HG03342 (cell line): Measurements from ENCODE around the gene OR8B8.
"Not testable (repeated sequence)": the region's sequence is repeated elsewhere in the genome, so short reads cannot be mapped to it uniquely, and the experiment has no call there.

ENCODE experiments used
- ATAC-seq: cut with Tn5 transposase; IDR thresholded peaks from one replicate; pipeline ENCODE4 v1.9.1; 2021; ENCODE audit warnings: mild to moderate bottlenecking, moderate library complexity; ENCODE audit not compliant: unreplicated experiment

Gene OR8B8, protein sequence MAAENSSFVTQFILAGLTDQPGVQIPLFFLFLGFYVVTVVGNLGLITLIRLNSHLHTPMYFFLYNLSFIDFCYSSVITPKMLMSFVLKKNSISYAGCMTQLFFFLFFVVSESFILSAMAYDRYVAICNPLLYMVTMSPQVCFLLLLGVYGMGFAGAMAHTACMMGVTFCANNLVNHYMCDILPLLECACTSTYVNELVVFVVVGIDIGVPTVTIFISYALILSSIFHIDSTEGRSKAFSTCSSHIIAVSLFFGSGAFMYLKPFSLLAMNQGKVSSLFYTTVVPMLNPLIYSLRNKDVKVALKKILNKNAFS

DNA sequence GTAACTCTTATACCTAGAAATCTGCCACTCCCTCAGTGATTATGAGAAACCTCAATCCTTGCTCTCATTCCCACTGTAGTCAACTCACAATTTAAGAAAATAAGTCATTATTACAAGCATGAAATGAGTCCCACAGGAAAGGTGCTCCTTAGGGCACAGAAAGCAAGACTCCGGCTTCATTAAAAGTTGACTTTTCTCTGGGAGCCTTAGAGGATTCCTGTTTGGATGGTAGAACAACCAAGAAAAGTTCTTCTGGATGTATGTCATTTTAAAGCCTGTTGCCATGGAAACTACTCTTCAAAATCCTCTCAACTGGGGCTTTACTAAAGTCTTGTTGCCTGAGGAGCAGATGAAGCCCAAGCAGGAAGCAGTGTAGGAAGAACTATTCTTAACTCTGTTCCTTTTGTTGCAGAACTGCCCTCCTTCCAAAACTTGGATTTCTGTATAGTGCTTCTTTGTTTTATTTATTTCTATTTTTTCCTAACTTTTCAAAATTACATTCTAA lies at the start of gene OR8B8:
TSS of gene OR8B8 (minus strand) at position 51 of the 505 bp plus-strand sequence. CDS start 4,611 bp downstream, outside the sequence.
- no peak for ATAC-seq

GRCh38 chr11:124493016-124493655 lies 47.6 kb upstream of the OR8B8 start:
- ATAC-seq = no peak

DNA sequence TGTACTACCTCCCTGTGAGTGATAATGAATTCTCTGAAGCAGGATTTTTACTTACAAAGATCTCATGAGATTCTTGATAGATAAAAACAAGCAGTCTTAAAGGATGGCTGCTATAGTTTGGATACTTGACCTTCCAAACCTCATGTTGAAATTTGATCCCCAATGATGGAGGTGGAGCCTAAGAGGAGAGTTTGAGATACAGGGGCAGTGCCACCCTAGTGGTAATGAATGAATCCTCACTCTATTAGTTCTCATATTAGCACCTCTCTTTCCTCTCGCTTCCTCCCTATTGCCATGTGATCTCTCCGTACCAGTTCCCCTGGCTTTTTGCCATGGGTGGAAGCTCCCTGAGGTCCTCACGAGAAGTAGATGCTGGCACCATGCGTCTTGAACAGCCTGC lies 37.9 kb upstream of the OR8B8 start:
- no peak for ATAC-seq

- no peak for ATAC-seq
Measured at GRCh38 chr11:124482362-124483147, 37.1 kb upstream of the OR8B8 start.

- peak; percentile 67 for ATAC-seq
Measured at GRCh38 chr11:124481365-124482323, 36.1 kb upstream of the OR8B8 start.

GRCh38 chr11:124479561-124479960 lies 34.1 kb upstream of the OR8B8 start:
- no peak for ATAC-seq

DNA sequence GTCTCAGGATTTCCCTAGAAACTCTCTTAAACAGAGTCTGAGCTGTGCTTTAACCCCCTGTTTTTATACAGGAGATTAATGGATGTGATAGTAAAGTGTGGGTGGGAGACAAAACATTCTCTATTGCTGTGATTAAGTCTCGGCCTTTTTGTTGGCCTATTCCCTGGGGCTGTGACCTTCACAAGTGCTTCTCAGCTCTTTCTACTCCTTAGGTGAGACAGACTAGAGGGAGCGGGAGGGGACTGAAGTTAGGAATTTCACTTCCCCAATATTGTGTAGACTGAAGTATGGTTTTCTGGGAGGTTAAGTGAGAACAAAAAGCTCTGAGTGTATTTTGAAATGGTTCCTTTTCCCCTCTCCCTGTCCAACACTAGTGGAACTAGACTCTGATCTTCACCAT lies 29.8 kb upstream of the OR8B8 start:
- ATAC-seq = no peak

DNA sequence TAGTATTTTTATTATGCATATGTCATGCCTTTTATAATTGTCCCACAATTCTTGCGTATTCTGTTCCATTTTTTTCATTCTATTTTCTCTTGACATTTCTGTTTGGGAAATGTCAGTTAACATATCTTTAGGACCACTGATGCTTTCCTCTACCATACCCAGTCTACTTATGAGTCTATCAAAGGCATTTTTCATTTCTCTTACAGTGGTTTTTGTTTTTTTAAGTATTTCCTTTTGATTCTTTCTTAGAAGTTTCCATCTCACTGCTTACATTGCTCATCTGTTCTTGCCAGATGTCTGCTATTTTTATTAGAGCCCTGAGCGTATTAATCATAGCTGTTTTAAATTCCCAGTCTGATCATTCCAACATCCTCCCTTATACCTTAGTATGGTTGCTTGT lies 29.3 kb upstream of the OR8B8 start:
- ATAC-seq = no peak

DNA sequence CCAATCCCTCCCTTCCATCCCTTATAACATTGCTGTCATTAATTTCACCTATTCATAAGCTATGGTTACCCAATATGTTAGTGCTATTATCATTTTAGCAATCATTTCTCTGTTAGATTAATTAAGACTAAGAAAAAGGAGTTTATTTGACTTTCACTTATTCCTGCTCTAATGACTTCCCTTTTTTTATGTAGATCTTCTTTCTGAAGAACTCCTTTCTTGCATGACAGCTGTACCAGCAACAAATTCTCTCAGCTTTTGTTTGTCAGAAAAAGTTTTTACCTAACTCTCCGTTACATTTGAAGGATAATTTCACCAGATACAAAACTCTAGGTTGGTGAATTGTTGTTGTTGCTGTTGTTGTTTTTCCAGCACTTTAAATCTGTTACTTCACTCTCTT lies 28.6 kb upstream of the OR8B8 start:
- no peak for ATAC-seq

DNA sequence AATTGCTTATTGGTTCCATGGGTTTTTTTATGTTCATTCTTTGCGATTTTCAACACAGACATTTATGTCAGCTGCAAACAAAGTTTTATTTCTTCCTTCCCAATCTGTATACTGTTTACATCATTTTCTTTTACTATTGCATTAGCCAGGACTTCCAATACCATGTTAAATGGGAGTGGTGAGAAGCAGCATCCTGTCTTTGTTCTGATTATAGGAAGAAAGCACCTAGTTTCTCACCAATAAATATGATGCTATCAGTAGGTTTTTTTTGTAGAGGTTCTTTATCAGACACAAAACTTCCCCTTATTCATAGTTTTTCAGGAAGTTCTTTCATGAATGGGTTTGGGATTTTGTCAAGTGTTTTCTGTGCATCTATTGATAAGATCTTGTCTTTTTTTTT lies 28.0 kb upstream of the OR8B8 start:
- no peak for ATAC-seq

GRCh38 chr11:124470561-124471227 lies 25.2 kb upstream of the OR8B8 start:
- ATAC-seq = no peak

GRCh38 chr11:124467381-124467927 lies 22.0 kb upstream of the OR8B8 start:
- no peak for ATAC-seq

- ATAC-seq = no peak
Measured at GRCh38 chr11:124465368-124465767, 19.9 kb upstream of the OR8B8 start.

DNA sequence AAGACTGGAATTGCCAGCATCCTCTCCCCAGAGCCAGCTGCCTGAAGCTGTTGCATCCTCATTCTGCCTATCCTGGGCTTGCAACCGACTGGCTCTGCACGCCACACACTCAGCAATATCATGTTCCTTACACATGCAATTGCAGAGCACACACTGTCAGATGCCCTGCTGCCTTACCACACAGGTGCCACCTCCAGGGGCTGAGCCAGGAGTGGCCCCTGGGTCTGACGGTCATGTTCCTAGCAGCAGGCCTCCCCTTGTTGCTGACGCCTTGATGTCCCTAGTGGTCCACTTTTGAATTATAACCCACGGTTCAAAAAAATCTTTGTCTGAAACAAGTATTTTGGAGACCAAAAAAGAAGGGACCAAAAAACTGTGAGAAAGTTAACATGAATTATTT lies 18.5 kb upstream of the OR8B8 start:
- no peak for ATAC-seq

DNA sequence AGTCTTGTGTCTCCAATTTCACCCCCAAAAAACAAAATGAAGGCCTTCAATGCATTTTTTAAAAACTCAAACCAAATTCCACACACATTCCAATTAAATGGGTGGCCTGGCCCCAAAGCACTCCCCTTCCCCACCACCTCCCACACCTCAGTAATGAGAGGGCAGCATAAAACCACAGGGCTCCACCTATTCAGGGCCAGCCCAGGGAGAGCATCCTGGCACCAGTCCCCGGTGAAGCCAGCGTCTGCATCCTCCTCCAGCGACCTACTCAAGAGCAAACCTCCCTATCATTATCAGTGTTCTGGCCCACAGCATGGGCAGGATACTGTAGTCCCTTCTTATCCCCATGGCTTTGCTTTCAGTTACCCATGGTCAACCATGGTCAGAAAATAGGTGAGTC lies 17.8 kb upstream of the OR8B8 start:
- ATAC-seq = no peak

DNA sequence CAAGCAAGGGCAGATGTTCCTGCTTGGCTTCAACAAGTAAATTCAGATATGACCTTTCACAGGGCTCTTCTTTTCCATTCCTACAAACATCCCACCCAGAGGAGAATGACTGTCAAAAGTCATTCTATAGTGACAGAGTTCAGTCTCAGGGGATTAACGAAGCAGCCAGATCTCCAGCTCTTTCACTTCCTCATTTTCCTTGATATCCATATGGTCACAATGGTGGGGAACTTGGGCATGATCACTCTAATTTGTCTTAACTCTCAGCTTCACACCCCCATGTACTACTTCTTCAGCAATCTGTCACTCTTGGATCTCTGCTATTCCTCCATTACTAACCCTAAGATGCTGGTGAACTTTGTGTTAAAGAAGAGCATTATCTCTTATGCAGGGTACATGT lies 15.0 kb upstream of the OR8B8 start:
- ATAC-seq = no peak

DNA sequence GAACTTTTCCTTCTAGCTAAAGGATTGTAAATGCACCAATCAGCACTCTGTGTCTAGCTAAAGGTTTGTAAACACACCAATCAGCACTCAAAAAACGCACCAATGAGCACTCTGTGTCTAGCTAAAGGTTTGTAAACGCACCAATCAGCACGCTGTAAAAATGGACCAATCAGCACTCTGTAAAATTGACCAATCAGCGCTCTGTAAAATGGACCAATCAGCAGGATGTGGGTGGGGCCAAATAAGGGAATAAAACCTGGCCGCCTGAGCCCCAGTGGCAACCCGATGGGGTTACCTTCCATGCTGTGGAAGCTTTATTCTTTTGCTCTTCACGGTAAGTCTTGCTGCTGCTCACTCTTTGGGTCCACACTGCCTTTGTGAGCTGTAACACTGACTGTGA lies 13.9 kb upstream of the OR8B8 start:
- not testable (repeated sequence) for ATAC-seq

DNA sequence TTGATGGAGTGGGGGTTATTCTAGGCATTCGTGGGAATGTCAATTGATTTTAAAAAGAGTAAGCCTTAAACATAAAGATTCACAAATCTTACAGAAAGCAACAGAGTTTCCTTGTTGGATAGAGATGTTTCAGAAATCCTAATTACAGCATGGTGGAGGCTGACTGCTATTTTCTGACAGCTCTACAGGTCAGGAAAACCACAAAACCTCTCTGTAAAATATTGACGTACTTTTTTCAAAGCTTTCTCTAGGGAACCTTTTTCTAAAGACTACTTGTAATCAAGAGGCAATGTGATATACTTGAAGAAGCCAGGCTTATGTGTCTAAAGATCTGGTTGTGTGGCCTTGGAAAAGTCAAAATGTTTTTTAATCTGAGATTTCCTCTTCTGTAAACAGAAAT lies 9.1 kb upstream of the OR8B8 start:
- no peak for ATAC-seq

DNA sequence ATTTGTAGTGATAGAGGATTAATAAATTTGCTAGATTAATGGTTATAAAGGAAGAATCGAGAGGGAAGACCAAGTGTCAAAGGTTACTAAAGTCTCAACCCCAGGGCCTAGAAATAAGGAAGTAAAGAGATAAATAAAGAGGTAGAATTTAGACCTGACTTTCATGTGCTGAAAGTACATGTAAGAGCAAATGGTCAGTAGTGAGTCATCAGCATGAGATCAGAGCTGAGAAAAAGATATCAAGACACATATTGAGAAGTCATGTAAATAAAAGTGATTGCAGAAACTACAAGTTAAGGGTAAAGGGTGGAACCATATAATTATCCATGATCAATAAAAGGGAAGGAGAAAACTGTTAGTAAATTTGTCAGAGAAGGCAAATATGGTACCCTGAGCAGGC lies 1.4 kb upstream of the OR8B8 start:
- ATAC-seq = no peak

DNA sequence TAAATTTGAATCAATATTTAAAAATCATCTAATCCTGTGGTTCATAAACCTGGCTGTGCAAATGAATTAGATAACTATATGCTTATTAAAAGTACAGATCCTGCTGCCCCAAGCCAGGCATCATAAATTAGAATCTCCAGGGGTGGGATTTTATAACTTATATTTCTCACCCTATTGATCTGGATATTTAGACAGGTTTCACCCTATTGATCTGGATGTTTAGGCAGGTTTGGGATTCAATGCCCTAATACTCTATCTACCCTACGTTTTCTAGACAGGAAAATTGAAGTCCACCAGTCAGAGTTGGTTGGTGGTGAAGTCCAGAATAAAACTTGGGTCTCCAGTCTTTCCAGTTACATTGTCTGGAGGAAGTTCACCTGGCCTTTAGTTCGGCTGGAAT lies 2.6 kb downstream of the OR8B8 start:
- no peak for ATAC-seq
